Panc1 (cell line): ENCODE measurements around the gene IFTAP. TPM values are rescaled to one million over a fixed set of nuclear protein-coding genes. Genes with fewer than 3 reads are reported as not detected.

Experiments
- ATAC-seq: fragments of 200-7000 bp; cut with Tn5 transposase; 2 replicates; pipeline ENCODE4 v1.9.1; 2020; ENCODE audit warnings: mild to moderate bottlenecking, moderate library complexity
- BruUV-seq: library from RNA; stranded (reverse); fragments of 400-500 nt; replicated peaks from 2 replicates; lab custom pipeline; 2021; lab: Mats Ljungman, UMichigan
- CTCF ChIA-PET: fragments of 300-600 bp; sonication (Branson Sonifier 250); formaldehyde crosslinking; loops from one replicate; lab custom pipeline; 2022; ENCODE audit warnings: antibody characterized with exemption; lab: Charles Lee
- POLR2A ChIA-PET: fragments of 300-600 bp; sonication (Branson Sonifier 250); formaldehyde crosslinking; loops from one replicate; lab custom pipeline; 2022; ENCODE audit warnings: antibody characterized with exemption; lab: Charles Lee
- DNase-seq: peaks from one replicate; pipeline ENCODE4 v3.0.0-alpha.2; 2010; ENCODE audit warnings: low read depth, low spot score
- H3K27ac ChIP-seq: 2 replicates; pipeline ENCODE4 v1.5.1; 2011; ENCODE audit warnings: mild to moderate bottlenecking, low read length, inconsistent platforms
- H3K27me3 ChIP-seq: fragments of 200-500 bp; sonication (Bioruptor generic); 2 replicates; pipeline ENCODE4 v1.6.0; 2014; ENCODE audit warnings: low read length, inconsistent platforms; ENCODE audit not compliant: control insufficient read depth, insufficient read depth
- H3K36me3 ChIP-seq: fragments of 200-500 bp; sonication (Bioruptor generic); 2 replicates; pipeline ENCODE4 v1.5.1; 2014; ENCODE audit warnings: inconsistent platforms, mild to moderate bottlenecking, low read length, moderate library complexity; ENCODE audit not compliant: control insufficient read depth, insufficient read depth
- H3K4me1 ChIP-seq: 2 replicates; pipeline ENCODE4 v1.5.1; 2011; ENCODE audit warnings: inconsistent platforms, mild to moderate bottlenecking, low read length, moderate library complexity; ENCODE audit not compliant: control insufficient read depth, insufficient read depth
- H3K4me3 ChIP-seq, 2 experiments: 2 replicates each; pipeline ENCODE4 v1.5.1; 2011 to 2012; ENCODE audit warnings: low read depth in 2 of 2, low read length in 2 of 2, mild to moderate bottlenecking in 2 of 2, inconsistent platforms in 1 of 2, moderate library complexity in 1 of 2
- H3K9me3 ChIP-seq: fragments of 200-500 bp; sonication (Bioruptor generic); 2 replicates; pipeline ENCODE4 v1.5.1; 2014; ENCODE audit warnings: low read depth, mild to moderate bottlenecking, inconsistent platforms, low read length, moderate library complexity; ENCODE audit not compliant: control insufficient read depth, insufficient read depth
- CTCF ChIP-seq: fragments of 450-650 bp; IDR thresholded peaks from 2 replicates; pipeline ENCODE4 v1.5.1; 2017; ENCODE audit warnings: mild to moderate bottlenecking
- POLR2AphosphoS5 ChIP-seq: IDR thresholded peaks from 2 replicates; pipeline ENCODE4 v1.6.1; 2012; ENCODE audit warnings: mild to moderate bottlenecking, low read depth, low read length, moderate library complexity
- REST ChIP-seq, 2 experiments: IDR thresholded peaks; 2 replicates each; pipeline ENCODE4 v1.6.1; 2011 to 2012; ENCODE audit warnings: low read depth in 2 of 2, control low read depth in 1 of 2, low read length in 1 of 2, mild to moderate bottlenecking in 1 of 2, moderate library complexity in 1 of 2; ENCODE audit not compliant: insufficient read depth in 1 of 2
- SIN3A ChIP-seq: IDR thresholded peaks from 2 replicates; pipeline ENCODE4 v1.6.1; 2012; ENCODE audit warnings: low read depth, mild to moderate bottlenecking, low read length, moderate library complexity, borderline replicate concordance; ENCODE audit not compliant: insufficient read depth
- TCF7L2 ChIP-seq: IDR thresholded peaks from 2 replicates; pipeline ENCODE4 v1.6.1; 2011; ENCODE audit warnings: mild to moderate bottlenecking, low read depth, low read length, inconsistent platforms
- in situ Hi-C: cut with HindIII; loops from 2 replicates; pipeline ENCODE4 v1.10.0; 2016; ENCODE audit warnings: low sequenced_read_pairs, low pct_unique_long_range_greater_than_20kb
- intact Hi-C: fragments of 100-400 bp; cut with micrococcal nuclease; formaldehyde crosslinking; loops from one replicate; pipeline ENCODE4 v1.10.0; 2022; ENCODE audit not compliant: unreplicated experiment
- total RNA-seq: library from RNA; stranded (reverse); gene quantifications from one replicate; pipeline ENCODE4 v1.2.1, GENCODE V29; 2021; ENCODE audit not compliant: unreplicated experiment

Gene IFTAP
- total RNA-seq, 1 experiment from 2014 or later = 18.2 TPM

- in situ Hi-C loops = no loop called here
- intact Hi-C loops = loop anchor here (1.0 to 5.0 kb wide), 3 partner anchors 58 to 183 kb away; no protein-coding TSS in a partner anchor
- peaks cover 9% of the 10 kb centered on the region; the same call in 1 of the 2 replicates for H3K27me3 ChIP-seq
- ATAC-seq (peak; percentile 90), DNase-seq (peak; percentile 18)
- H3K4me3 ChIP-seq = peak overlapping the region; percentile 22 to 30
- ChIA-PET CTCF (interaction anchor here (1.3 to 3.0 kb wide), 3 partner anchors 138 to 183 kb away, joined by 5 to 35 read pairs (median 7); no protein-coding TSS in a partner anchor), POLR2A (no interaction called here)
- TF ChIP-seq POLR2AphosphoS5 (no peak), CTCF (peak; percentile 80), SIN3A (no peak), REST (IDR thresholded peaks at IDR 0.05; ENCODE audit: insufficient read depth in 1 of 2, low read depth in 2 of 2, low read length in 1 of 2) (no peak)
- peak overlapping the region; percentile 41; the same call in 1 of the 2 replicates for H3K27ac ChIP-seq
- H3K36me3 ChIP-seq = no peaks in the 10 kb centered on the region; the same call in 1 of the 2 replicates
- no peaks in the 10 kb centered on the region for H3K9me3 ChIP-seq
- BruUV-seq = no TSS peak
- peaks cover 8% of the 10 kb centered on the region for H3K4me1 ChIP-seq
Observed at GRCh38 chr11:36564376-36565030, 29.8 kb upstream of the IFTAP start.

- DNase-seq = no peak
- Histone ChIP-seq H3K27me3 (peaks cover 9% of the 10 kb centered on the region; the same call in 1 of the 2 replicates), H3K4me3 (peak overlapping the region; percentile 22 to 30; a peak in 3 of 4 replicates), H3K4me1 (peaks cover 8% of the 10 kb centered on the region), H3K36me3 (no peaks in the 10 kb centered on the region; the same call in 1 of the 2 replicates), H3K27ac (peak overlapping the region; percentile 41; the same call in 1 of the 2 replicates), H3K9me3 (no peaks in the 10 kb centered on the region)
- in situ Hi-C loops (no loop called here), intact Hi-C loops (loop anchor here (5.0 kb wide), 1 partner anchor 117 kb away; no protein-coding TSS in a partner anchor)
- ChIA-PET POLR2A (no interaction called here), CTCF (interaction anchor here (1.3 to 3.0 kb wide), 3 partner anchors 138 to 182 kb away, joined by 5 to 35 read pairs (median 7); no protein-coding TSS in a partner anchor)
- TF ChIP-seq TCF7L2 (peak; percentile 69; the same call in 1 of the 2 replicates), SIN3A (no peak)
- BruUV-seq = no TSS peak
- ATAC-seq = peak; percentile 40; the same call in 1 of the 2 replicates
Observed at GRCh38 chr11:36565031-36565610, 29.2 kb upstream of the IFTAP start.
